GM18526 (cell line): ENCODE results near the gene PLA2R1.

Source experiments
- POLR2A ChIP-seq: IDR thresholded peaks from 3 replicates; pipeline ENCODE4 v1.6.1; 2011; ENCODE audit not compliant: insufficient read length; ENCODE audit errors: extremely low read depth

PLA2R1 gene

DNA sequence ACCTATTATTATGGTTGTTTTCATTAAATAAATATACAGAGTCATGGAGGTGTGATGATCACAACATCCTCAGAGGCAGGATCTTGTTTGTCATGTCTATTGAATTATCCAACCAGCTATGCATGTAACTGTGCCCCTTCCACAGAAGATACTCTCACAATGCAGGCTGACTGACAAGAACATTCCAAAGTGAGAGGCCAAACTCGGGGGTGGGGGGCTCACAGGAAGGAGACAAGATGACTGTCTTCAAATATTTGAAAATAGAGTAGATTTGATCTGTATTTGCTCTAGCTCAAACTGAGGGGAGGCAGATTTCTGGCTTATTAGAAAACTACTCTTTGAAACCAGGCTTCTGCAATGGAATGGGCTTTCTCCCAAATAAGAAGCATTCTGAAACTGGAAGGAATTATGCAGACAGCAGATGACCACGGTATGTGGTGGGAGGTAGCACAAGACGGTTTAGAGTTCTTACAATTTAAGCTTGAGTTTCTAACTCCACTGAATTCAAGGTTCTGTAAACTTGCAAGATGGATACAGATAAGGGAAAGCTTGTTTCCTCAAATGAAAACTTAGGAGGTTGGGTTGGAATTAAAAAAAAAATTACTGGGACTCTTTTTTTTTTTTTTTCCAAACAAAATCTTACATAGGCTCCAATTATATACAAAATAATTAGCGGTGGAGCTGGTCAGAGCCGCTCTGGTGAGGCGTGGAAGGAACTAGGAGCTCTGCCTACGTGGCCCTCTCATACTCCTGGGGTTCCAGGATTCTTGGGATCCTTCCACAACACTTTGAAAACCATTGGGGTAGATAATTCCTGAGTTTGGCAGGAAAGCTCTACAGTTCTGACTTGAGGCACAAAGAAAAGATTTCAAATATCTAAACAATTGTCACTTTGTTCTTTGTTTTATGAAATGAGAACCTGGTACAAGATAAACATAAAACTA, 79.3 kb downstream of the PLA2R1 start:
- no peak for TF ChIP-seq POLR2A

- TF ChIP-seq POLR2A, result no peak
Observed at GRCh38 chr2:159982270-159982669, 80.1 kb downstream of the PLA2R1 start.

DNA sequence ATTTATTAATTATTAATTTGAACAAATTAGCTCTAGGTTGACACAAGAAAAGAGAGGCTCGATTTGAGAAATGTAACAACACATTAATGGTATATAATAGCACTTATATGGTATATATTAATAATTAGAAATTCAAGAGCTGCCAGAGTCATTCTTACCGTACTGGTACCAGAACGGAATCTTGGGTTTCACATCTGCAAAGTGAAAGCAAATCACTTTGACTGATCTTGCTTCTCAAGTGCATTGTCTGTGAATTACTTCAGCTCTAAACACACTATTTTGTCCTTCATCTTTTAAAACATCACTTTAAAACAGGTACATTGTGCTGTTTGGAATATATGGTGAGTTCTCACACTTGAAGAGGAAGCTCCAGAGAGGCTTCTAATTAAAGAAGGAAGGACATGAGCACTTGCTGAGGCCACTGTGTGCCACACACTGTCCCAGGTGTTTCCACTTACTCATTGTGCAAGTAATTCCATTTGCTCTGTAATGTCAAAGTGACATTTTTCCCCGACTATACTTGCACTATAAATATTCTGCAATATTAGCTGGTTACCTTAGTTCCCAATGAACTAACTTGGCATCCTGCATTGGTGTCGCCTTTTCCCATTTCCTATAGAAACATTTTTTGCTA, 85.8 kb downstream of the PLA2R1 start:
- no peak for TF ChIP-seq POLR2A

DNA sequence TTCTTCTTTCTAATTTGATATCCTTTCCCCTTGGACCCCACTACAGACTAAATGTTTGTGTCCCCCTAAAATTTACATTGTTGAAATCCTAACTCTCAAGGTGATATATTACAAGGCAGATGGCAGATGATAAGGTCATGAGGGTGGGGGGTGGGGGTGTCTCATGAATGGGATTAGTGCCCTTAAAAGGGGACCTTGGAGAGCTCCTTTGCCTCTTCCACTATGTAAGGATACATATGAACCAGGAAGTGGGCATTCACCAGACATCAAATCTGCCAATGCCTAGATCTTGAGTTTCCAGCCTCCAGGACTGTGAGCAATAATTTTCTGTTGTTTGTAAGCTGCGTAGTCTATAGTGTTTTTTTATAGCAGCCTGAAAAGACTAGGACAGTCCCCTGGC, 89.1 kb downstream of the PLA2R1 start:
- no peak for TF ChIP-seq POLR2A

DNA sequence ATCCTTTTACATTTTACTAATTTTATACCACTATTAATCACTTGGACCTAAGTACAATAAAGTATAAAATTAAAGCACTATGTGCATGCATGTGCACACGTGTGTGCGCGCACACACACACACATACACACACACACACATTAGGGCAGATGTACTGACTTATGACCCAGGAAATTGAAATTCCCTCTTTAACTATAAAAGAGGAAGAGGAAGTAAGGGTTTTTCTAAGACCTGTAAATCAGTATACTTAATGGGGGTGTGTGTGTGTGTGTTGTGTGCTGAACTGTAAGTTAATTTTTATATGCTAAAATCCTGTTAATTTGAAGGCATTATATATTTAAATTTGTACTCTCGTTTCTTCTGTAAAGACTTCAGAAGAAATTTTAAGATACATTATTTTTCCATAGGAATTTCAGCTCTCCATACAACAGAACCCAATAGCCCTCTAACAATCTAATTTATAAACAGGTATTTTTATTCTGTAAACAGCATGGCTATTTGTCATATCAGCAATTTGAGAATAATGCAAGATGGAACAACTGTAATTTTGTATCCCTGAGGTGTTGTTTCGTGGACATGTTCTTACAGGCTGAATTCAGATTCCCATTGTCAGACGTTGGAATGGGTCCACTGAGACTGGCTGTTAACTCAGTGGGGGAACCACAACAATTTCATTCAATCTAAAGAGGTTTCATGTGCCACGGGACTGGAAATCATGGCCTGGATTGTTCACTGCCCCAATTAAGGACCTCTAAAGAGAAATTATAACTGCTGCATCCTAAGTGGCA, 90.9 kb downstream of the PLA2R1 start:
- TF ChIP-seq POLR2A, result no peak

DNA sequence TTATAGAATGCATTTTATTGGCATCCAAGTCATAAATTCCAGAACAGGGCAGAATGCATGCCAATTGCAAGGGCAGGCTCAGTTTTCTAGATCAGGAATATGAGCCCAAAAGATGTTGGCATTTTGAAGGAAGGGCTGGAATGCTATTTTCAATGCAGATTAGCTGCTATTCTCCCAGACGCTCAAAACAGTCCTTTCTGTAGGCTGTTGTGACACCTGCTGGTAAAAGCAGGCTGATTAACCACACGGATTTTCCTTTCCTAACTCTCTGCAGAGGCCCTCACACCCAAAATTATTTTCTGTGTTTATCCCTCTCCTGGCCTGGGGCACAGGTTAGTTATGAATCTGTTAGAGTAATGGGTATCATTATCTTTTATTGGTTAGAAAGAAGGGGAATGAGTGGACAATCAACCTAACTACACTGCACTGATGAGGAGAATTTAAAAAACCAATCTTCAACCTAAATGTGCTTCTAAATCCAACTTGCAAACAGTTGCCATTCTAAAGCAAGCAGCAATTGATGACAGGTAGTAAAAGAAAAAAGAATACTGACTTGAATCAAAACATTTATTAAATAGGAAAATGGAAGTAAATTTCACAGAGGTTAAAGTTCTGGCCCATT, 94.0 kb downstream of the PLA2R1 start:
- no peak for TF ChIP-seq POLR2A

DNA sequence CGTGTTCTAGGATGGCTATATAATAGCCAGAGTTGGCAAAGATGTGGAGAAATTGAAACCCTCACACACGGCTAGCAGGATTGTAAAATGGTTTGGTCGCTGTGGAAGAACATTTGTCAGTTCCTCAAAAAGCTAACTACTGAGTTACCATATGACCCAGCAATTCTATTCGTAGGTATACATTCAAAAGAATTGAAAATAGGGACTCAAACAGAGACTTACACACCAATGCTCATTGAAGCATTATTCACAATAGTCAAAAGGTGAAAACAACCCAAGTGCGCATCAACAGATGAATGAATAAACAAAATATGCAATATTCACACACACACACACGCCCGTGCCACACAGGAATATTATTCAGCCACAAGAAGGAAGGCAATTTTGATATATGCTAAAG, 98.7 kb downstream of the PLA2R1 start:
- TF ChIP-seq POLR2A, result no peak

DNA sequence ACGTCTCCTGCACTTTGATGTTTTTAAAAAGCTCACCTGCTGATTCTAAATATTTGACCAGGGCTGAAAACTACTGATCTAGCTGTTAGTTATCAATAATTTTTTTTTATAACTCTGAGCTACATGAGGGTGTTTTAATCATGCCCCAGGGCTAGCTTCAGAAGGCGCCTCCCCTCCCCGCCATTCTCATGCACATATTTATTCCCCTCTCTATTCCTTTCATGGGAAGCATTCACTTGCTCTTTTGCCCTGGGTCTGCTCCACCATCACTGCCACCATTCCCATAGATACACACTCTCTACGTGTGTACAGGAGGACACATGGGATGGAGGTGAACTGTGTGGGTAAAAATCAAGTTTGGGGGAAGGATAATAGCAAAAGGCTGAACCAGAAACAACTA, 101.0 kb downstream of the PLA2R1 start:
- TF ChIP-seq POLR2A, result no peak

GRCh38 chr2:159961037-159961436, 101.4 kb downstream of the PLA2R1 start:
- no peak for TF ChIP-seq POLR2A

DNA sequence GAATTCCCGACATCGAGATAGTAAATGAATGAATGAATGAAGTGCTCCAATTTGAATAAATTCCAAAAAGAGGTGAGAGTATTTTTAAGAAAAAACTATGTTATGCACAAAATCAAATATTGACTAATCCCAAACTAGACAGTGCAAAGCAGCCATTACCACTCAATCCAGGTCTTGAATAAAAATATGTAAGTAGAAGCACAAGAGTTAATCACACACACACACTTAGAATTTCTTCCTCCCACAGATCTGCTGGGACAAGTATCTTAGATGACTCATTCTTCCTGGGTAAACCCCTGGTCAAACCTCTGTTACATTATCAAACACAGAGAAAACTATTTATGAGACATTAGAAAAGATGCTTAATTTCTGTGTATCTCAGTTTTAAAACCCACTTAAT, 102.0 kb downstream of the PLA2R1 start:
- TF ChIP-seq POLR2A, result no peak

DNA sequence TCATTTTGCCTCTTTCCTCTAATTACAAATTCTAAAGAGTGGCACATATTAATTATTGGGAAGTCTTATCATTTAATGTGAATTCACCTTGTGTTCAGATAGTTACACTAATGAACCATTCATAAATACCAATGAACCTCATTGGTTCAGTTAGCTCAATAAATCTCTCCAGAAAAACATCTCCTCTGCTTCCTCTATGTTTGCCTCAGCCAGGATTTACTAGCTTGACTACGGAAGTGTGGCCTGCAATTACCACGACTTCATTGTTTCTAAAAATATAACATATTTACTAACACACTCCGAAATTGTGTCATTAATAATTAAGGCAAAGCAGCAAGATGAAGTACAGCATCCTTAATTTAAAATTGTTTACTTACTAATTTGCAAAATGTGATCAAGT, 103.3 kb downstream of the PLA2R1 start:
- no peak for TF ChIP-seq POLR2A

- TF ChIP-seq POLR2A, result no peak
Observed at GRCh38 chr2:159953136-159953823, 109.1 kb downstream of the PLA2R1 start.

DNA sequence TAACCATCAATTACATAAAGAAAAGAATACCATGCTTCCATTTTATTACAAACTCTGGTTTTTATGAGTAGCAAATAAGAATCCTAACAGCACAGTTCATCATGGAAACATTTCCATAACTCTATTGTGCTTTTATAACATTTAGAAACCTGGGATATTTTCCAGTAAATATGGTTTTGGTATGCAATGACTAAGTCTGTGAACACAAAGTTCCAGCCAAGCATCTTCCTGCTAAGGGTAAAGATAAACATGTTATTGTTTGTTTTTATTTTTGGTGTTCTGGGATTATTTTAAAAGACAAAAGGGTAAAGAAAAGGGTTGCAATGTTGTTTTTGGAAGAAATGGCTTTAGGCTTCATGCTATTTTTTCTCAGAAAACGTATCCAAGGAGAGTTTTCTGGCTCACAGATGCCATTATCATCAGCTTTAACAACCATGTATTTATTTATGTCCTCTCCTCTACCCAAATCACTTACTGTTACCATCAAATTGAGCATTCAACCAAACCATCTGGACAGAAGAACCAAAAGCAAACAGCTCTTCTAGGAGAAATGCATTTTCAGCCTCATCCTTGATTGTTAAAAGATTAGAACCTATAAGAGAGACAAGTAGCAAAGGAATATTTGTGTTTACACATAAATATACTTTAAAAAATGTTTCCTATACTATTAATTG, 116.0 kb downstream of the PLA2R1 start:
- TF ChIP-seq POLR2A, result no peak

DNA sequence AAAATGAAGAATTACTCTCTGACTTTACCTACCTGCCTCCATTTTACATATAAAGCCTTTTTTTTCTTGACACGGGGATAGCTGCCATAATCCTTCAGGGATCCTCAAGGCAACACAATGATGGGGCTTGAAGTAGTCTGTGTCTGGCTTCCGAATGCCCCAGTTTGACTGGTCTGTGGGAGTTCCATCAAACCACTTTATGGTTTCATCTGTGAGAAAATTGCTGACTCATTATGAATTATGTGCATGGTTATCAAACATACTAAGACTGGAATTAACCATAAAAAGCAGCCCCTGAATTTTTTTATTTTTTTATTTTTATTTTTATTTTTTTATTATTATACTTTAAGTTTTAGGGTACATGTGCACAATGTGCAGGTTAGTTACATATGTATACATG, 117.5 kb downstream of the PLA2R1 start:
- no peak for TF ChIP-seq POLR2A
